ENCODE data around the gene TAF10. TPM values are rescaled to one million over a fixed set of nuclear protein-coding genes. Genes with fewer than 3 reads are reported as not detected.

Gene TAF10
- total and polyA plus RNA-seq, 2 of the 13 experiments (the other 11 are each of a cell fraction or from before 2014, with no cell fraction given): 71.3 to 134 TPM

GRCh38 chr11:6565325-6565724 lies 46.7 kb downstream of the TAF10 start:
- Histone ChIP-seq H3K4me1 (ENCODE audit: insufficient read depth, low read length) (no peaks in the 10 kb centered on the region), H2AFZ (ENCODE audit: low read length) (no peak overlapping the region), H3K9me3 (ENCODE audit: low read length) (no peaks in the 10 kb centered on the region), H3K4me2 (ENCODE audit: low read depth, low read length) (no peak overlapping the region), H3K27ac (ENCODE audit: extremely low read length, insufficient read depth, low read length) (no peak overlapping the region), H3K27me3 (ENCODE audit: control insufficient read depth in 1 of 2, insufficient read depth in 2 of 2, low read length in 2 of 2) (no peaks in the 10 kb centered on the region), H3K36me3 (replicated peaks in 1 of 2; ENCODE audit: control insufficient read depth in 1 of 2, insufficient read depth in 2 of 2, low read length in 2 of 2) (no peaks in the 10 kb centered on the region), H4K20me1 (ENCODE audit: insufficient read depth, low read length) (no peaks in the 10 kb centered on the region), H3K79me2 (ENCODE audit: insufficient read depth, low read length) (no peaks in the 10 kb centered on the region), H3K4me3 (replicated peaks in 1 of 3; ENCODE audit: insufficient read depth in 1 of 3, low read depth in 2 of 3, low read length in 3 of 3) (no peak overlapping the region), H3K9ac (ENCODE audit: insufficient read depth, low read depth, low read length) (no peak overlapping the region)
- ATAC-seq: no peak
- in situ Hi-C loops (cut with HindIII; ENCODE audit: extremely low pct_ligation_motif_present, low pct_unique_long_range_greater_than_20kb): no loop called here
- ChIA-PET POLR2A (no interaction called here), CTCF (ENCODE audit: low intra/inter-chr PET ratio, low total read pairs) (no interaction called here)
- DNase-seq (ENCODE audit: low spot score): no peak
- 32% methylated on average over 2 of the region's 2 CpGs for WGBS (ENCODE audit: low lambda C conversion rate)
- no peak for FAIRE-seq
- intact Hi-C loops (cut with micrococcal nuclease; ENCODE audit: unreplicated experiment): no loop called here
- BruUV-seq (replicated peaks): no TSS peak
- no peak for TF ChIP-seq ZNF562 (CRISPR knock-in tag; IDR thresholded peaks at IDR 0.05; ENCODE audit: borderline replicate concordance)
- TF ChIP-seq ZIK1 (CRISPR knock-in tag; IDR thresholded peaks at IDR 0.05; ENCODE audit: borderline replicate concordance, low read depth): no peak
- TF ChIP-seq, protein P1, sequence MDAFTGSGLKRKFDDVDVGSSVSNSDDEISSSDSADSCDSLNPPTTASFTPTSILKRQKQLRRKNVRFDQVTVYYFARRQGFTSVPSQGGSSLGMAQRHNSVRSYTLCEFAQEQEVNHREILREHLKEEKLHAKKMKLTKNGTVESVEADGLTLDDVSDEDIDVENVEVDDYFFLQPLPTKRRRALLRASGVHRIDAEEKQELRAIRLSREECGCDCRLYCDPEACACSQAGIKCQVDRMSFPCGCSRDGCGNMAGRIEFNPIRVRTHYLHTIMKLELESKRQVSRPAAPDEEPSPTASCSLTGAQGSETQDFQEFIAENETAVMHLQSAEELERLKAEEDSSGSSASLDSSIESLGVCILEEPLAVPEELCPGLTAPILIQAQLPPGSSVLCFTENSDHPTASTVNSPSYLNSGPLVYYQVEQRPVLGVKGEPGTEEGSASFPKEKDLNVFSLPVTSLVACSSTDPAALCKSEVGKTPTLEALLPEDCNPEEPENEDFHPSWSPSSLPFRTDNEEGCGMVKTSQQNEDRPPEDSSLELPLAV (CRISPR knock-in tag; conservative IDR thresholded peaks at IDR 0.05; ENCODE audit: low read depth): no peak
- no peak for TF ChIP-seq ZNF501 (CRISPR knock-in tag; IDR thresholded peaks at IDR 0.05)
- TF ChIP-seq ZNF232 (CRISPR knock-in tag; IDR thresholded peaks at IDR 0.05; ENCODE audit: borderline replicate concordance): no peak
- no peak for TF ChIP-seq ZNF605 (CRISPR knock-in tag; IDR thresholded peaks at IDR 0.05)
- TF ChIP-seq, protein P2, sequence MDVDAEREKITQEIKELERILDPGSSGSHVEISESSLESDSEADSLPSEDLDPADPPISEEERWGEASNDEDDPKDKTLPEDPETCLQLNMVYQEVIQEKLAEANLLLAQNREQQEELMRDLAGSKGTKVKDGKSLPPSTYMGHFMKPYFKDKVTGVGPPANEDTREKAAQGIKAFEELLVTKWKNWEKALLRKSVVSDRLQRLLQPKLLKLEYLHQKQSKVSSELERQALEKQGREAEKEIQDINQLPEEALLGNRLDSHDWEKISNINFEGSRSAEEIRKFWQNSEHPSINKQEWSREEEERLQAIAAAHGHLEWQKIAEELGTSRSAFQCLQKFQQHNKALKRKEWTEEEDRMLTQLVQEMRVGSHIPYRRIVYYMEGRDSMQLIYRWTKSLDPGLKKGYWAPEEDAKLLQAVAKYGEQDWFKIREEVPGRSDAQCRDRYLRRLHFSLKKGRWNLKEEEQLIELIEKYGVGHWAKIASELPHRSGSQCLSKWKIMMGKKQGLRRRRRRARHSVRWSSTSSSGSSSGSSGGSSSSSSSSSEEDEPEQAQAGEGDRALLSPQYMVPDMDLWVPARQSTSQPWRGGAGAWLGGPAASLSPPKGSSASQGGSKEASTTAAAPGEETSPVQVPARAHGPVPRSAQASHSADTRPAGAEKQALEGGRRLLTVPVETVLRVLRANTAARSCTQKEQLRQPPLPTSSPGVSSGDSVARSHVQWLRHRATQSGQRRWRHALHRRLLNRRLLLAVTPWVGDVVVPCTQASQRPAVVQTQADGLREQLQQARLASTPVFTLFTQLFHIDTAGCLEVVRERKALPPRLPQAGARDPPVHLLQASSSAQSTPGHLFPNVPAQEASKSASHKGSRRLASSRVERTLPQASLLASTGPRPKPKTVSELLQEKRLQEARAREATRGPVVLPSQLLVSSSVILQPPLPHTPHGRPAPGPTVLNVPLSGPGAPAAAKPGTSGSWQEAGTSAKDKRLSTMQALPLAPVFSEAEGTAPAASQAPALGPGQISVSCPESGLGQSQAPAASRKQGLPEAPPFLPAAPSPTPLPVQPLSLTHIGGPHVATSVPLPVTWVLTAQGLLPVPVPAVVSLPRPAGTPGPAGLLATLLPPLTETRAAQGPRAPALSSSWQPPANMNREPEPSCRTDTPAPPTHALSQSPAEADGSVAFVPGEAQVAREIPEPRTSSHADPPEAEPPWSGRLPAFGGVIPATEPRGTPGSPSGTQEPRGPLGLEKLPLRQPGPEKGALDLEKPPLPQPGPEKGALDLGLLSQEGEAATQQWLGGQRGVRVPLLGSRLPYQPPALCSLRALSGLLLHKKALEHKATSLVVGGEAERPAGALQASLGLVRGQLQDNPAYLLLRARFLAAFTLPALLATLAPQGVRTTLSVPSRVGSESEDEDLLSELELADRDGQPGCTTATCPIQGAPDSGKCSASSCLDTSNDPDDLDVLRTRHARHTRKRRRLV (CRISPR knock-in tag; IDR thresholded peaks at IDR 0.05): no peak
- no peak for TF ChIP-seq HMGA1 (CRISPR knock-in tag; conservative IDR thresholded peaks at IDR 0.05)
- no peak for TF ChIP-seq GFI1 (CRISPR knock-in tag; IDR thresholded peaks at IDR 0.05; ENCODE audit: borderline replicate concordance)
- TF ChIP-seq ZNF414 (CRISPR knock-in tag; IDR thresholded peaks at IDR 0.05): no peak
- TF ChIP-seq ZNF281 (CRISPR knock-in tag; IDR thresholded peaks at IDR 0.05; ENCODE audit: borderline replicate concordance): no peak
- no peak for TF ChIP-seq NCOR1 (IDR thresholded peaks at IDR 0.05; ENCODE audit: borderline replicate concordance, low read length)
- TF ChIP-seq, protein P3, sequence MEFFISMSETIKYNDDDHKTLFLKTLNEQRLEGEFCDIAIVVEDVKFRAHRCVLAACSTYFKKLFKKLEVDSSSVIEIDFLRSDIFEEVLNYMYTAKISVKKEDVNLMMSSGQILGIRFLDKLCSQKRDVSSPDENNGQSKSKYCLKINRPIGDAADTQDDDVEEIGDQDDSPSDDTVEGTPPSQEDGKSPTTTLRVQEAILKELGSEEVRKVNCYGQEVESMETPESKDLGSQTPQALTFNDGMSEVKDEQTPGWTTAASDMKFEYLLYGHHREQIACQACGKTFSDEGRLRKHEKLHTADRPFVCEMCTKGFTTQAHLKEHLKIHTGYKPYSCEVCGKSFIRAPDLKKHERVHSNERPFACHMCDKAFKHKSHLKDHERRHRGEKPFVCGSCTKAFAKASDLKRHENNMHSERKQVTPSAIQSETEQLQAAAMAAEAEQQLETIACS (CRISPR knock-in tag; IDR thresholded peaks at IDR 0.05): no peak
- TF ChIP-seq ZNF207 (IDR thresholded peaks at IDR 0.05; ENCODE audit: borderline replicate concordance): no peak

Measured in HepG2 (cell line).